Transverse colon (tissue), 4 donors: Measurements from ENCODE around the gene ORAI3.

Experiments
- EP300 ChIP-seq: sonication (generic); formaldehyde crosslinking; IDR thresholded peaks from one replicate; pipeline ENCODE4 v1.6.1; 2017; ENCODE audit warnings: antibody characterized with exemption, low read depth
- POLR2A ChIP-seq: fragments of 450-650 bp; IDR thresholded peaks from one replicate; pipeline ENCODE4 v1.6.1; 2016; ENCODE audit warnings: antibody characterized with exemption, mild to moderate bottlenecking, moderate library complexity
- POLR2AphosphoS5 ChIP-seq, 3 donors: sonication (generic); formaldehyde crosslinking; IDR thresholded peaks; one replicate each; pipeline ENCODE4 v1.6.1; 2016; ENCODE audit warnings: antibody characterized with exemption in 3 of 3
- TF ChIP-seq, protein P1 (sequence below), 5 experiments: fragments of 200-600 bp in 3 of 5; fragments of 450-650 bp in 2 of 5; sonication (generic) in 3 of 5; IDR thresholded peaks; 1 replicate in 2 of 5; 2 replicates in 3 of 5; pipeline ENCODE4 v1.5.1; 2016 to 2017; ENCODE audit warnings: antibody characterized with exemption in 5 of 5, inconsistent platforms in 3 of 5, mild to moderate bottlenecking in 2 of 5, moderate library complexity in 1 of 5

DNA sequence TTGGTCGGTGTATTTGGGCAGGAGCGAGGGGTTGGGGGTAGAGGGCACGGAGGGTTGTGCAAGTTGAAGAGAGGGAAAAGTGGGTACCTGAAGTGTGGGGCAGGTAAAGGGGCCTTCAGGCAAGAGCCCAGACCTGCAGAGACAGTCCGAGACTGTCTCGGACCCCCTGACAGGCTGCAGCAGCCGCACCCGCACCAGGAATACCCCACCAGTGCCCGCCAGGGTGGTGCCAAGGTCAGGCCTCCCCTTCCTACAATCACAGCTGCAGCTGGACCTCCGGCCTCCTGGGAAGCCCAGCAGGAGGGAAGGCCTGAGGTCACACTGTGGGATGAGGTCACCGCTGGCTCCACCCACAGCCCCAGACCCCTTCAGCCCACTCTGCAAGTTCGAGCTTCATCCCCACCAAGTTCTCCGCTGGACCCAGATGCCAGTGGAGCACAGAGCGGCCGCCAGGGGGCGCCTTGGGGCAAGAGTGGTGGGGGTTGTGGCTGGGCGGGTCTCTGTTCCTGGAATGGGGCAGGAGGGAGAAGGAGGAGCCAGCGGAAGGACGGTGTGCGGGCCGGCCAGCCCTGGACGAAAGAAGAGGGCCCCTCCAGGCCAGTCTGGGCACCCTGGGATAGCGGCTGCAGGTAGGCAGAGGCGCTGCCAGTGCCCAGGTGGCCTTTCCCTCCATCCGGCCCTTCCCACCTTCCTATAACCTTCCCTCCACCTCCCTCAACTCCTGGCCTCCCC is 36.0 kb downstream of the ORAI3 start, which contains the start of gene HSD3B7:
- TF ChIP-seq, protein P1, sequence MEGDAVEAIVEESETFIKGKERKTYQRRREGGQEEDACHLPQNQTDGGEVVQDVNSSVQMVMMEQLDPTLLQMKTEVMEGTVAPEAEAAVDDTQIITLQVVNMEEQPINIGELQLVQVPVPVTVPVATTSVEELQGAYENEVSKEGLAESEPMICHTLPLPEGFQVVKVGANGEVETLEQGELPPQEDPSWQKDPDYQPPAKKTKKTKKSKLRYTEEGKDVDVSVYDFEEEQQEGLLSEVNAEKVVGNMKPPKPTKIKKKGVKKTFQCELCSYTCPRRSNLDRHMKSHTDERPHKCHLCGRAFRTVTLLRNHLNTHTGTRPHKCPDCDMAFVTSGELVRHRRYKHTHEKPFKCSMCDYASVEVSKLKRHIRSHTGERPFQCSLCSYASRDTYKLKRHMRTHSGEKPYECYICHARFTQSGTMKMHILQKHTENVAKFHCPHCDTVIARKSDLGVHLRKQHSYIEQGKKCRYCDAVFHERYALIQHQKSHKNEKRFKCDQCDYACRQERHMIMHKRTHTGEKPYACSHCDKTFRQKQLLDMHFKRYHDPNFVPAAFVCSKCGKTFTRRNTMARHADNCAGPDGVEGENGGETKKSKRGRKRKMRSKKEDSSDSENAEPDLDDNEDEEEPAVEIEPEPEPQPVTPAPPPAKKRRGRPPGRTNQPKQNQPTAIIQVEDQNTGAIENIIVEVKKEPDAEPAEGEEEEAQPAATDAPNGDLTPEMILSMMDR (IDR thresholded peaks at IDR 0.05): peak; percentile 92 to 98 (median 94)
- TF ChIP-seq POLR2AphosphoS5 (IDR thresholded peaks at IDR 0.05) (peak in 1 of 3 donors; percentile 23), POLR2A (peak; percentile 42), EP300 (no peak)
